K562 (cell line): ENCODE data around the gene SCTR. TPM values are rescaled to one million over a fixed set of nuclear protein-coding genes. Genes with fewer than 3 reads are reported as not detected.

Experiments used
- ATAC-seq: fragments of 200-7000 bp; cut with Tn5 transposase; 3 replicates; pipeline ENCODE4 v1.9.1; 2020; ENCODE audit warnings: moderate library complexity
- BruUV-seq: library from RNA; stranded (reverse); fragments of 400-500 nt; replicated peaks from 2 replicates; lab custom pipeline; 2021; lab: Mats Ljungman, UMichigan
- CTCF ChIA-PET: fragments of 300-600 bp; formaldehyde crosslinking; extraction: SDS; loops from one replicate; lab custom pipeline; 2021; ENCODE audit warnings: low intra/inter-chr PET ratio; lab: Yijun Ruan, JAX
- POLR2A ChIA-PET: fragments of 300-600, 350-650 bp; sonication (Branson Sonifier 250); formaldehyde crosslinking; extraction: SDS; loops from one replicate; lab custom pipeline; 2021; ENCODE audit warnings: antibody characterized with exemption, inconsistent platforms; lab: Yijun Ruan, JAX
- DNase-seq, 4 experiments: peaks; one replicate each; pipeline versions ENCODE4 v3.0.0 to v3.0.0-alpha.2; 2011 to 2018; ENCODE audit warnings: low spot score in 3 of 4, mixed read lengths in 3 of 4; ENCODE audit errors: extremely low read depth in 1 of 4
- FAIRE-seq: peaks from 2 replicates; lab custom pipeline; 2011; peaks lifted over from hg19 to GRCh38; lab: Jason Lieb, UNC
- H2AFZ ChIP-seq: 2 replicates; pipeline ENCODE4 v1.6.0; 2011; ENCODE audit warnings: low read depth, low read length, control low read depth, inconsistent platforms
- H3K27ac ChIP-seq: fragments of 200-600 bp; 3 replicates; pipeline ENCODE4 v1.8.0; 2011; ENCODE audit warnings: low read depth, mild to moderate bottlenecking, control low read depth, inconsistent platforms, low read length, moderate library complexity, mixed read lengths; ENCODE audit errors: extremely low read depth
- H3K27me3 ChIP-seq, 2 experiments: fragments of 300-600 bp in 1 of 2; 2 replicates in 1 of 2; 3 replicates in 1 of 2; pipeline versions ENCODE4 v1.6.0 to v1.8.0; 2011; ENCODE audit warnings: inconsistent platforms in 2 of 2, low read length in 2 of 2, mild to moderate bottlenecking in 1 of 2, mixed read lengths in 1 of 2, moderate library complexity in 1 of 2; ENCODE audit not compliant: control insufficient read depth in 2 of 2, insufficient read depth in 2 of 2
- H3K36me3 ChIP-seq: fragments of 300-600 bp; 3 replicates; pipeline ENCODE4 v1.8.0; 2011; ENCODE audit warnings: mild to moderate bottlenecking, low read length, inconsistent platforms; ENCODE audit not compliant: control insufficient read depth, insufficient read depth
- H3K4me1 ChIP-seq, 2 experiments: fragments of 200-600 bp in 1 of 2; replicated peaks in 1 of 2; 2 replicates in 1 of 2; 3 replicates in 1 of 2; pipeline versions ENCODE4 v1.5.1 to v1.8.0; 2011; ENCODE audit warnings: inconsistent platforms in 2 of 2, low read length in 2 of 2, mild to moderate bottlenecking in 1 of 2, mixed read lengths in 1 of 2, moderate library complexity in 1 of 2; ENCODE audit not compliant: control insufficient read depth in 2 of 2, insufficient read depth in 2 of 2
- H3K4me2 ChIP-seq: 2 replicates; pipeline ENCODE4 v1.6.1; 2011; ENCODE audit warnings: low read length, control low read depth, inconsistent platforms, mixed read lengths; ENCODE audit not compliant: insufficient read depth
- H3K4me3 ChIP-seq: fragments of 200-600 bp; sonication (generic), shearing (Covaris generic); 2 replicates; pipeline ENCODE4 v1.5.1; 2016; ENCODE audit warnings: control low read depth, inconsistent platforms
- H3K79me2 ChIP-seq: fragments of 200-600 bp; 3 replicates; pipeline ENCODE4 v1.8.0; 2011; ENCODE audit warnings: low read length, inconsistent platforms; ENCODE audit not compliant: control insufficient read depth, insufficient read depth
- H3K9ac ChIP-seq, 2 experiments: 2 replicates each; pipeline versions ENCODE4 v1.6.0 to v1.6.1; 2011; ENCODE audit warnings: low read depth in 2 of 2, low read length in 2 of 2, control low read depth in 1 of 2, inconsistent platforms in 1 of 2, mild to moderate bottlenecking in 1 of 2, mixed read lengths in 1 of 2; ENCODE audit not compliant: insufficient read depth in 1 of 2
- H3K9me1 ChIP-seq: one replicate; pipeline ENCODE4 v1.6.0; 2011; ENCODE audit warnings: inconsistent platforms, mild to moderate bottlenecking, low read length, moderate library complexity; ENCODE audit not compliant: control insufficient read depth, insufficient read depth
- H3K9me3 ChIP-seq: replicated peaks from 2 replicates; pipeline ENCODE4 v1.5.1; 2011; ENCODE audit warnings: low read depth, low read length, inconsistent platforms; ENCODE audit not compliant: control insufficient read depth, insufficient read depth
- H4K20me1 ChIP-seq: replicated peaks from 2 replicates; pipeline ENCODE4 v1.6.1; 2011; ENCODE audit warnings: low read length, inconsistent platforms, mixed read lengths; ENCODE audit not compliant: control insufficient read depth, insufficient read depth
- E2F4 ChIP-seq: sonication (generic); formaldehyde crosslinking; IDR thresholded peaks from 2 replicates; pipeline ENCODE4 v1.8.0; 2022; ENCODE audit warnings: mild to moderate bottlenecking, low read depth, missing genetic modification reagents
- EP300 ChIP-seq: IDR thresholded peaks from 2 replicates; pipeline ENCODE4 v1.6.1; 2012; ENCODE audit warnings: low read length, improper control_type of control experiment
- NFIC ChIP-seq: fragments of 450-650 bp; IDR thresholded peaks from 2 replicates; pipeline ENCODE4 v1.6.1; 2017; ENCODE audit warnings: mild to moderate bottlenecking, inconsistent platforms
- TFAM ChIP-seq: fragments of 250-450 bp; sonication (Bioruptor Pico); conservative IDR thresholded peaks from 2 replicates; pipeline ENCODE4 v1.5.0; 2021; ENCODE audit warnings: mild to moderate bottlenecking, moderate library complexity
- ZNF408 ChIP-seq: fragments of 250-450 bp; sonication (Bioruptor Pico); IDR thresholded peaks from 2 replicates; pipeline ENCODE4 v1.4.0; 2020; ENCODE audit warnings: low read depth, mild to moderate bottlenecking, moderate library complexity
- WGBS: fragments of 100-300 bp; shearing (Covaris generic); methylation state at CpG from one replicate; pipeline ENCODE4 v1.1.6; 2016; ENCODE audit warnings: low coverage, mixed read lengths; ENCODE audit not compliant: insufficient coverage; ENCODE audit errors: missing lambda C conversion rate; 5-methylcytosine and 5-hydroxymethylcytosine counted together
- in situ Hi-C: fragments of 300-500 bp; cut with MboI; formaldehyde crosslinking; loops from 4 replicates; pipeline ENCODE4 v1.15.0; 2018; ENCODE audit warnings: inconsistent platforms, mixed read lengths
- intact Hi-C: fragments of 100-400 bp; cut with micrococcal nuclease; formaldehyde crosslinking; loops from 2 replicates; pipeline ENCODE4 v1.14.2; 2022
- polyA plus RNA-seq, 8 experiments: library from polyadenylated mRNA; depleted of rRNA in 4 of 8; stranded (reverse) in 5 of 8; unstranded in 3 of 8; fragments of >200 nt; fragmentation: Nextera tagmentation in 2 of 8; fragmentation: Illumina TruSeq in 1 of 8; extraction: Ambion mirVana in 2 of 8; extraction: Trizol in 1 of 8; gene quantifications; 2 replicates each; pipeline versions ENCODE4 v1.2.1 to v1.2.3, GENCODE V29; 2011 to 2014; ENCODE audit warnings: inconsistent platforms in 1 of 8, missing spikeins in 1 of 8
- total RNA-seq, 7 experiments: library from RNA; depleted of rRNA in 6 of 7; stranded (reverse); fragments of >200 nt in 6 of 7; fragmentation: Illumina TruSeq in 2 of 7; extraction: Trizol in 2 of 7; gene quantifications; 2 replicates each; pipeline versions ENCODE4 v1.2.1 to v1.2.3, GENCODE V29; 2011 to 2021; ENCODE audit warnings: low replicate concordance in 1 of 7

Gene SCTR
- total and polyA plus RNA-seq, 9 of the 15 experiments (the other 6 are each of a cell fraction or from before 2014, with no cell fraction given): not detected

- no peaks in the 10 kb centered on the region for H3K79me2 ChIP-seq
- FAIRE-seq (no peak), ATAC-seq (no peak), DNase-seq (no peak)
- ChIA-PET POLR2A (no interaction called here), CTCF (no interaction called here)
- WGBS: 5% methylated on average over 9 of the region's 9 CpGs
- in situ Hi-C loops: no loop called here
- peaks cover 24% of the 10 kb centered on the region; the same call in 1 of the 2 replicates for H4K20me1 ChIP-seq
- H3K27me3 ChIP-seq: peaks cover 17 to 84% of the 10 kb centered on the region in 2 experiments
- H3K4me1 ChIP-seq: peaks cover 0 to 1% of the 10 kb centered on the region in 2 experiments; a peak in 2 of 5 replicates
- H3K9me3 ChIP-seq: no peaks in the 10 kb centered on the region
- BruUV-seq: no TSS peak
- no peak for TF ChIP-seq EP300
- TF ChIP-seq TFAM (CRISPR knock-in tag): no peak
- TF ChIP-seq NFIC: no peak
- H3K4me3 ChIP-seq: no peak overlapping the region
- no peak overlapping the region for H2AFZ ChIP-seq
- peaks cover 5% of the 10 kb centered on the region for H3K9me1 ChIP-seq
- H3K9ac ChIP-seq: no peak overlapping the region
- H3K27ac ChIP-seq: no peak overlapping the region
- intact Hi-C loops: no loop called here
- no peak overlapping the region for H3K4me2 ChIP-seq
- H3K36me3 ChIP-seq: no peaks in the 10 kb centered on the region
Observed at GRCh38 chr2:119487434-119488244, 36.6 kb downstream of the SCTR start.

GRCh38 chr2:119486886-119487285, 37.4 kb downstream of the SCTR start:
- intact Hi-C loops: no loop called here
- WGBS: 2% methylated on average over 6 of the region's 7 CpGs
- FAIRE-seq: no peak

More at GRCh38 chr2:119486886-119487285, 37.4 kb downstream of the SCTR start:
- Histone ChIP-seq H3K79me2 (no peaks in the 10 kb centered on the region), H3K4me2 (no peak overlapping the region), H4K20me1 (peaks cover 24% of the 10 kb centered on the region; the same call in 1 of the 2 replicates), H3K9ac (no peak overlapping the region), H3K27ac (no peak overlapping the region), H3K9me3 (no peaks in the 10 kb centered on the region), H3K9me1 (peaks cover 5% of the 10 kb centered on the region), H3K27me3 (peaks cover 17 to 89% of the 10 kb centered on the region in 2 experiments), H3K4me3 (no peak overlapping the region), H2AFZ (no peak overlapping the region), H3K36me3 (no peaks in the 10 kb centered on the region), H3K4me1 (peaks cover 0 to 3% of the 10 kb centered on the region in 2 experiments; a peak in 2 of 5 replicates)
- no peak for ATAC-seq
- ChIA-PET CTCF (no interaction called here), POLR2A (interaction anchor here (1.1 to 1.3 kb wide), 2 partner anchors 8 to 9 kb away, joined by 3 to 5 read pairs; no protein-coding TSS in a partner anchor)
- in situ Hi-C loops: no loop called here
- no peak for TF ChIP-seq E2F4 (CRISPR knock-in tag)
- TF ChIP-seq ZNF408 (CRISPR knock-in tag): no peak
- BruUV-seq: no TSS peak
- DNase-seq: no peak
